Measurements from ENCODE around the gene FOCAD.

FOCAD gene

GRCh38 chr9:20995616-20996015 is 311.6 kb downstream of the FOCAD start:
- Histone ChIP-seq H3K4me1 (ENCODE audit: control extremely low read depth in 1 of 4, control insufficient read depth in 4 of 4, insufficient read depth in 4 of 4, low read length in 3 of 4) (peaks cover 0 to 11% (median 2%) of the 10 kb centered on the region in 4 experiments), H3K36me3 (ENCODE audit: control insufficient read depth in 4 of 4, insufficient read depth in 4 of 4, low read length in 3 of 4) (peaks cover 2 to 40% (median 25%) of the 10 kb centered on the region in 4 experiments), H3K9me3 (ENCODE audit: control extremely low read depth in 1 of 5, control insufficient read depth in 4 of 5, insufficient read depth in 2 of 5, low read depth in 1 of 5, low read length in 4 of 5) (peaks cover 0 to under 1% (median 0%) of the 10 kb centered on the region in 5 experiments), H3K4me3 (ENCODE audit: control insufficient read depth in 1 of 7, extremely low read depth in 1 of 7, insufficient read depth in 4 of 7, low read depth in 2 of 7, low read length in 6 of 7) (no peak overlapping the region), H3K27ac (ENCODE audit: insufficient read depth in 1 of 2, low read depth in 1 of 2, low read length in 2 of 2, poor library complexity in 1 of 2, severe bottlenecking in 2 of 2) (no peak overlapping the region), H3K27me3 (replicated peaks in 2 of 5; ENCODE audit: control insufficient read depth in 4 of 5, insufficient read depth in 5 of 5, low read length in 4 of 5) (no peaks in the 10 kb centered on the region)
- DNase-seq = no peak
- CTCF ChIA-PET = no interaction called here
- POLR2A ChIA-PET = no interaction called here
- WGBS (ENCODE audit: insufficient coverage) = no CpG with 5 or more reads among the region's 2 CpGs

GRCh38 chr9:20996809-20997208 is 312.8 kb downstream of the FOCAD start:
- Histone ChIP-seq H3K4me1 (ENCODE audit: control extremely low read depth in 1 of 4, control insufficient read depth in 4 of 4, insufficient read depth in 4 of 4, low read length in 3 of 4) (no peaks in the 10 kb centered on the region), H3K27me3 (replicated peaks in 2 of 5; ENCODE audit: control insufficient read depth in 4 of 5, insufficient read depth in 5 of 5, low read length in 4 of 5) (no peaks in the 10 kb centered on the region), H3K9me3 (ENCODE audit: control extremely low read depth in 1 of 5, control insufficient read depth in 4 of 5, insufficient read depth in 2 of 5, low read depth in 1 of 5, low read length in 4 of 5) (peaks cover 0 to 4% (median 0%) of the 10 kb centered on the region in 5 experiments), H3K27ac (ENCODE audit: insufficient read depth in 1 of 2, low read depth in 1 of 2, low read length in 2 of 2, poor library complexity in 1 of 2, severe bottlenecking in 2 of 2) (no peak overlapping the region), H3K36me3 (ENCODE audit: control insufficient read depth in 4 of 4, insufficient read depth in 4 of 4, low read length in 3 of 4) (peaks cover 6 to 43% (median 30%) of the 10 kb centered on the region in 4 experiments), H3K4me3 (ENCODE audit: control insufficient read depth in 1 of 7, extremely low read depth in 1 of 7, insufficient read depth in 4 of 7, low read depth in 2 of 7, low read length in 6 of 7) (no peak overlapping the region)
- no peak for DNase-seq
- CTCF ChIA-PET = interaction anchor here (1.8 kb wide), 1 partner anchor 10 kb away, joined by 8 read pairs; no protein-coding TSS in a partner anchor
- 100% methylated on average over 2 of the region's 2 CpGs for WGBS (ENCODE audit: insufficient coverage)
- POLR2A ChIA-PET = no interaction called here

GRCh38 chr9:20997503-20998076 is 313.5 kb downstream of the FOCAD start:
- Histone ChIP-seq H3K4me1 (ENCODE audit: control extremely low read depth in 1 of 4, control insufficient read depth in 4 of 4, insufficient read depth in 4 of 4, low read length in 3 of 4) (no peaks in the 10 kb centered on the region), H3K27ac (ENCODE audit: insufficient read depth in 1 of 2, low read depth in 1 of 2, low read length in 2 of 2, poor library complexity in 1 of 2, severe bottlenecking in 2 of 2) (no peak overlapping the region), H3K36me3 (ENCODE audit: control insufficient read depth in 4 of 4, insufficient read depth in 4 of 4, low read length in 3 of 4) (peaks cover 6 to 40% (median 32%) of the 10 kb centered on the region in 4 experiments), H3K27me3 (replicated peaks in 2 of 5; ENCODE audit: control insufficient read depth in 4 of 5, insufficient read depth in 5 of 5, low read length in 4 of 5) (no peaks in the 10 kb centered on the region), H3K4me3 (ENCODE audit: control insufficient read depth in 1 of 7, extremely low read depth in 1 of 7, insufficient read depth in 4 of 7, low read depth in 2 of 7, low read length in 6 of 7) (no peak overlapping the region), H3K9me3 (ENCODE audit: control extremely low read depth in 1 of 5, control insufficient read depth in 4 of 5, insufficient read depth in 2 of 5, low read depth in 1 of 5, low read length in 4 of 5) (peaks cover 0 to 4% (median 1%) of the 10 kb centered on the region in 5 experiments)
- ChIA-PET CTCF (interaction anchor here (1.8 kb wide), 1 partner anchor 9 kb away, joined by 8 read pairs; no protein-coding TSS in a partner anchor), POLR2A (no interaction called here)
- WGBS (ENCODE audit: insufficient coverage) = no CpG with 5 or more reads among the region's 2 CpGs
- DNase-seq = no peak

- no peak overlapping the region for H3K27ac ChIP-seq (ENCODE audit: insufficient read depth in 1 of 2, low read depth in 1 of 2, low read length in 2 of 2, poor library complexity in 1 of 2, severe bottlenecking in 2 of 2)
- CTCF ChIA-PET = interaction anchor here (0.6 to 1.3 kb wide), 2 partner anchors 28 to 1788 kb away, joined by 3 read pairs; no protein-coding TSS in a partner anchor
- no peaks in the 10 kb centered on the region for H3K27me3 ChIP-seq (replicated peaks in 2 of 5; ENCODE audit: control insufficient read depth in 4 of 5, insufficient read depth in 5 of 5, low read length in 4 of 5)
- peaks cover 0 to 4% (median 1%) of the 10 kb centered on the region in 5 experiments for H3K9me3 ChIP-seq (ENCODE audit: control extremely low read depth in 1 of 5, control insufficient read depth in 4 of 5, insufficient read depth in 2 of 5, low read depth in 1 of 5, low read length in 4 of 5)
- H3K4me3 ChIP-seq (ENCODE audit: control insufficient read depth in 1 of 7, extremely low read depth in 1 of 7, insufficient read depth in 4 of 7, low read depth in 2 of 7, low read length in 6 of 7) = no peak overlapping the region
- POLR2A ChIA-PET = no interaction called here
- no CpG with 5 or more reads among the region's 1 CpG for WGBS (ENCODE audit: insufficient coverage)
- H3K4me1 ChIP-seq (ENCODE audit: control extremely low read depth in 1 of 4, control insufficient read depth in 4 of 4, insufficient read depth in 4 of 4, low read length in 3 of 4) = no peaks in the 10 kb centered on the region
- no peak for DNase-seq
- H3K36me3 ChIP-seq (ENCODE audit: control insufficient read depth in 4 of 4, insufficient read depth in 4 of 4, low read length in 3 of 4) = peaks cover 20 to 45% (median 31%) of the 10 kb centered on the region in 4 experiments
Measured at GRCh38 chr9:21001581-21001980, 317.5 kb downstream of the FOCAD start.

- H3K27ac ChIP-seq (ENCODE audit: insufficient read depth in 1 of 2, low read depth in 1 of 2, low read length in 2 of 2, poor library complexity in 1 of 2, severe bottlenecking in 2 of 2) = no peak overlapping the region
- H3K36me3 ChIP-seq (ENCODE audit: control insufficient read depth in 4 of 4, insufficient read depth in 4 of 4, low read length in 3 of 4) = peaks cover 23 to 48% (median 32%) of the 10 kb centered on the region in 4 experiments
- no peaks in the 10 kb centered on the region for H3K4me1 ChIP-seq (ENCODE audit: control extremely low read depth in 1 of 4, control insufficient read depth in 4 of 4, insufficient read depth in 4 of 4, low read length in 3 of 4)
- H3K9me3 ChIP-seq (ENCODE audit: control extremely low read depth in 1 of 5, control insufficient read depth in 4 of 5, insufficient read depth in 2 of 5, low read depth in 1 of 5, low read length in 4 of 5) = peaks cover 0 to 4% (median 1%) of the 10 kb centered on the region in 5 experiments
- ChIA-PET POLR2A (no interaction called here), CTCF (interaction anchor here (1.3 kb wide), 1 partner anchor 28 kb away, joined by 3 read pairs; no protein-coding TSS in a partner anchor)
- WGBS (ENCODE audit: insufficient coverage) = no CpG with 5 or more reads among the region's 2 CpGs
- DNase-seq = no peak
- H3K27me3 ChIP-seq (replicated peaks in 2 of 5; ENCODE audit: control insufficient read depth in 4 of 5, insufficient read depth in 5 of 5, low read length in 4 of 5) = no peaks in the 10 kb centered on the region
- H3K4me3 ChIP-seq (ENCODE audit: control insufficient read depth in 1 of 7, extremely low read depth in 1 of 7, insufficient read depth in 4 of 7, low read depth in 2 of 7, low read length in 6 of 7) = no peak overlapping the region
Measured at GRCh38 chr9:21002040-21002439, 318.0 kb downstream of the FOCAD start.

- no peaks in the 10 kb centered on the region for H3K27me3 ChIP-seq (replicated peaks in 2 of 5; ENCODE audit: control insufficient read depth in 4 of 5, insufficient read depth in 5 of 5, low read length in 4 of 5)
- ChIA-PET CTCF (no interaction called here), POLR2A (no interaction called here)
- no peaks in the 10 kb centered on the region for H3K4me1 ChIP-seq (ENCODE audit: control extremely low read depth in 1 of 4, control insufficient read depth in 4 of 4, insufficient read depth in 4 of 4, low read length in 3 of 4)
- H3K36me3 ChIP-seq (ENCODE audit: control insufficient read depth in 4 of 4, insufficient read depth in 4 of 4, low read length in 3 of 4) = peaks cover 17 to 60% (median 36%) of the 10 kb centered on the region in 4 experiments
- H3K27ac ChIP-seq (ENCODE audit: insufficient read depth in 1 of 2, low read depth in 1 of 2, low read length in 2 of 2, poor library complexity in 1 of 2, severe bottlenecking in 2 of 2) = no peak overlapping the region
- no peak for DNase-seq
- H3K4me3 ChIP-seq (ENCODE audit: control insufficient read depth in 1 of 7, extremely low read depth in 1 of 7, insufficient read depth in 4 of 7, low read depth in 2 of 7, low read length in 6 of 7) = no peak overlapping the region
- whole genome bisulfite sequencing (ENCODE audit: insufficient coverage) = 100% methylated on average over 3 of the region's 5 CpGs
- no peaks in the 10 kb centered on the region for H3K9me3 ChIP-seq (ENCODE audit: control extremely low read depth in 1 of 5, control insufficient read depth in 4 of 5, insufficient read depth in 2 of 5, low read depth in 1 of 5, low read length in 4 of 5)
Measured at GRCh38 chr9:21015129-21015815, 331.2 kb downstream of the FOCAD start.

- H3K4me1 ChIP-seq (ENCODE audit: control extremely low read depth in 1 of 4, control insufficient read depth in 4 of 4, insufficient read depth in 4 of 4, low read length in 3 of 4) = no peaks in the 10 kb centered on the region
- ChIA-PET CTCF (no interaction called here), POLR2A (no interaction called here)
- H3K4me3 ChIP-seq (ENCODE audit: control insufficient read depth in 1 of 7, extremely low read depth in 1 of 7, insufficient read depth in 4 of 7, low read depth in 2 of 7, low read length in 6 of 7) = no peak overlapping the region
- DNase-seq = no peak
- H3K27ac ChIP-seq (ENCODE audit: insufficient read depth in 1 of 2, low read depth in 1 of 2, low read length in 2 of 2, poor library complexity in 1 of 2, severe bottlenecking in 2 of 2) = no peak overlapping the region
- H3K9me3 ChIP-seq (ENCODE audit: control extremely low read depth in 1 of 5, control insufficient read depth in 4 of 5, insufficient read depth in 2 of 5, low read depth in 1 of 5, low read length in 4 of 5) = no peaks in the 10 kb centered on the region
- peaks cover 17 to 53% (median 34%) of the 10 kb centered on the region in 4 experiments for H3K36me3 ChIP-seq (ENCODE audit: control insufficient read depth in 4 of 4, insufficient read depth in 4 of 4, low read length in 3 of 4)
- no peaks in the 10 kb centered on the region for H3K27me3 ChIP-seq (replicated peaks in 2 of 5; ENCODE audit: control insufficient read depth in 4 of 5, insufficient read depth in 5 of 5, low read length in 4 of 5)
Measured at GRCh38 chr9:21015995-21016394, 331.9 kb downstream of the FOCAD start.
